Dermis microvascular lymphatic vessel endothelial cell (primary cell): ENCODE measurements around the gene TC2N. TPM values are rescaled to one million over a fixed set of nuclear protein-coding genes. Genes with fewer than 3 reads are reported as not detected.
A peak's percentile ranks its signal among the peaks of the same experiment; 100 is the strongest.
"Not testable (repeated sequence)": the region's sequence is repeated elsewhere in the genome, so short reads cannot be mapped to it uniquely, and the experiment has no call there.

Experiments used
- DNase-seq, 2 donors: peaks; one replicate each; pipeline versions ENCODE4 v3.0.0 to v3.0.0-alpha.2; 2010; ENCODE audit warnings: low read depth in 2 of 2
- total RNA-seq: library from RNA; depleted of rRNA; stranded (reverse); fragments of >200 nt; gene quantifications from 2 replicates; pipeline ENCODE4 v1.2.1, GENCODE V29; 2014

TC2N gene
- 7.4 and 40.0 TPM in 2 replicates for total RNA-seq

DNA sequence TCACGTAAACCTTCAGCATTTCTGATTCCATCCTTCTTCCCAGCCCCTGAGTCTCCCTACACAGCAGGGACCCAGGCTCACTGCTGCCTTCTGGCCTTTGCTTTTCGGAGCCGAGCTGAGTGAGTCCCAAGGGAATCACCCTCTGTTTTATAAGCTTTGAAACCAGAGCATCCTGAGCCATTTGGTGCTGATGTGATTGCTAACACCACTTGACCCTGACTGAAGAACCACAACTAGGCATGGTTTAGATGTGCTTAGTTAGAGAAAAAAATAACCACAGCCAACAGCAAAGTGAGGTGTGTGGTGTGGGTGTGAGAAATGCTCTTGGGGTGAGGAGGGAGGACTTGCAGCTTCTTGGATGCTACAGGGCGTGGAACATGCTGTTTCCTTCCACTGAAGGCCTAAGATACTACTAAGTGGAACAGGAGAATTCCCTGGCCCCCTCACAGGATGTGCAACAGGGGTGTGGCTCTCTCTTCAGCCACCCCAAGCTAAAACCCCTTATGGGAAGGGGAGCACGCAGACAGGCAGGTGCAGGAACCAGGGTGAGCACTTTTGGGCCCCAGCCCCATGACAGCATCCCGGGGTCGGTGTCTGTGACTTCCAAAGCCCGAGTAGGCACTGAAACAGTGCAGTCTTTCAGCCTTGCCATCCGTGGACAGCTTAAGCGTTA, at the start of gene TC2N:
Gene TC2N, minus strand, starts transcription at position 221 of the 673 bp plus-strand sequence. CDS start 53,767 bp downstream, outside the sequence.
- DNase-seq = no peak

GRCh38 chr14:91912035-91912434, 44.7 kb upstream of the TC2N start:
- no peak for DNase-seq

DNA sequence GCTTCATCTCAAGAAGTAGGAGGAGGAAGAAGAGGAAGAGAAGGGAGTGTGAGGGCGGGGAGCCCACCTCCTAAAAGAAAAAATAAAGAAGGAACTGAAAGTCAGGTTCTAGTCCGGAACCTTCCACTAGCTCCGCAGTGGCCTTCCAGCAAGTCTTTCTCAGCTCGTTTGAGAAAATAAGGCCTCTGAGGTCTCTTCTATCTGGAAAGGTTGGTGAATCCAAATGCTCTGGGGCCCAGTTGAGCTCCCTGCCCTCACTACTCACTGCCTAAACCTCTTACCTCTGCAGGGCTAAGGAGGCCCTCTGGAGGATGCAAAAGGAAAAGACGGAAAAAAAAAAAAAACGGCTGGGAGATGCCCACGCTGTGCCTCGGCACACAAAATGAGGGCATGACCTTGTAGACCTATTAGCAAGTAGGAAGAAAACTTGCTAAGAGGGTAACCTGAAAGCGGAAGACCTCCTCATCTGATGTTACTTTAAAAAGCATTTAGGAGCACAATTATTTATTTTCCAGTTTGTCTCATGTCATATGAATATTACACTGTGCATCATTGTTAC, 44.2 kb upstream of the TC2N start:
- DNase-seq = peak; percentile 53 to 55

- no peak for DNase-seq
Observed at GRCh38 chr14:91910196-91910595, 42.9 kb upstream of the TC2N start.

DNA sequence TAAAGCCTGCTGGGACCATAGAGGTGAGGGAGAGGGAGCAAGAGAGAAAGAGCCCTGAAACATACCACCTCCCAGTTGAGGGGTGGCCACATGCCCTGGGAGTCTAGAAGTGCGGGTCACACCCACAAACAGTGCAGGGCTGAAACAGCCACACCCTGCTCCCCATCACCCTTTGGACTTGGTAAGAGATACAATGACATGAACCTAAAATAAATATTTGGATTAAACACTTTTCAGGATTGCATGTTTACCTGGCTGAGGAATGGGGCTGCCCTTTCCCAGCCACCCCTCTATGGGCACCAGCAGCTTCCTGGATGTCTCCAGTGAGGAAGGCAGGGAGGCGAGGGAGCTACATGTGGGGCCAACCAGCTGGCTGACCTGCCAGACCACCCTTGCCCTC, 39.0 kb upstream of the TC2N start:
- no peak for DNase-seq

DNA sequence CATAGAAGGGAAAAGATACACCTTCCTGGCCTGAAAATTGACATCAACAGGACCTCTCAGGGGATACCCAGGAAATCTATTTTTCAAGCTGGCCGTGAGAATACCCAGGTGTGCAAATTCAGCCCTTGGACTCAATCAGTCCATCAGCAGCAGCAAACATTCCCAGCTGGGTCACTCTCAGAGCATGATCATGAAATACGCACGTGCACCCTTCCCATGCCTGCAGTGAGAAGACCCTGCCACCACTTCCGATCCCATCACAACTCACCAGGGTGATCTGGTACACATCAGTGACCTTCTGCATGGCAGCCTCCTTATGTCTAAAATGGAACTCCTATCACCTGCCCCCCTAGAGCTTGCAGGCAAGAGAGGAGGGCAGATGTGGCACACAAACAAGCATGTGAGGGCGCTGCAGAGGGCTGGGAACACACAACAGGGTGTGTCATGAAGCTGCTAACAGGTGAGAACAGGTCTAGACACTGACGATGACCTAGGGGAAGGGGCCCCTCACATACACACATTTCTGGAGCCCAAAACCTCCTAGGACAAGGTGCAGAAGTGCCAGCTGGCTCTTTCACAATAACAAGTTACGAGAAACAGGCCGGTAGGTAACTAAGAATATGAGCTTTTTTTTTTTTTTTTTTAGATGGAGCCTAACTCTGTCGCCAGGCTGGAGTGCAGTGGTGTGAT, 37.8 kb upstream of the TC2N start:
- no peak for DNase-seq

DNA sequence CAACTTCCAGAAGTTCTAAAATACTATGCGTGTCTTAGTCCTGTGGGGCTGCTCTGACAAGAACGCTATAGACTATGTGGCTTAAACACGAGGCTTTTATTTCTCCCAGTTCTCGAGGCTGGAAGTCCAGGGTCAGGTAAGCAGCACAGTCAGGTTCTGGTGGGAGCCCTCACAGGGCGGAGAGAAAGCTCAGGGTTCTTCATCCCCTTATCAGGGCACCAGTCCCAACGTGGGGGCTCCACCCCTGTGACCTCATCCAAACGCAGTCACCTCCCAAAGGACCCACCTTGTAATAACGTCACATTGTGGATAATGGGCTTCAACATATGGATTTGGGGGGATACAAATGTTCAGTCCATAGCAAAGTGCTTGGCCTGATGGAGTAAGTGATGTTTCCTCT, 37.1 kb upstream of the TC2N start:
- DNase-seq = no peak

- no peak for DNase-seq
Observed at GRCh38 chr14:91903070-91903469, 35.7 kb upstream of the TC2N start.

DNA sequence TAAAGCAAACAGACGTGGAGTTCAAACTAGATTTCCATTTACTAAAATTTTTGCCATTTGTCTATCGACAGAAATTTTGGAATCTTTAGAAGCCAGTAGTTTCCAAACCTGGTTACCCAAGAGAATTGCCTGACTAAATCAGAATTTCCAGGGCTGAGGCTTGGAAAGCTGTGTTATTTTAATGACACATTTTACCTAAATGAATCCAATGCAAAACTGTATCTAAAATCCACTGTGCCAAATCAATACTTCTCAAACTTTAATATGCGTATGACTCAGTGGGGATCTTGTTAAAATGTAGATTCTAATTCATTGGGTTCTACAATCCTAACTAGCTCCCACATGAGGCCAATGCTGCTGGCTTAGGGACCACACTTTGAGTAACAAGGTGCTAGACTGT, 35.0 kb upstream of the TC2N start:
- DNase-seq = no peak

DNA sequence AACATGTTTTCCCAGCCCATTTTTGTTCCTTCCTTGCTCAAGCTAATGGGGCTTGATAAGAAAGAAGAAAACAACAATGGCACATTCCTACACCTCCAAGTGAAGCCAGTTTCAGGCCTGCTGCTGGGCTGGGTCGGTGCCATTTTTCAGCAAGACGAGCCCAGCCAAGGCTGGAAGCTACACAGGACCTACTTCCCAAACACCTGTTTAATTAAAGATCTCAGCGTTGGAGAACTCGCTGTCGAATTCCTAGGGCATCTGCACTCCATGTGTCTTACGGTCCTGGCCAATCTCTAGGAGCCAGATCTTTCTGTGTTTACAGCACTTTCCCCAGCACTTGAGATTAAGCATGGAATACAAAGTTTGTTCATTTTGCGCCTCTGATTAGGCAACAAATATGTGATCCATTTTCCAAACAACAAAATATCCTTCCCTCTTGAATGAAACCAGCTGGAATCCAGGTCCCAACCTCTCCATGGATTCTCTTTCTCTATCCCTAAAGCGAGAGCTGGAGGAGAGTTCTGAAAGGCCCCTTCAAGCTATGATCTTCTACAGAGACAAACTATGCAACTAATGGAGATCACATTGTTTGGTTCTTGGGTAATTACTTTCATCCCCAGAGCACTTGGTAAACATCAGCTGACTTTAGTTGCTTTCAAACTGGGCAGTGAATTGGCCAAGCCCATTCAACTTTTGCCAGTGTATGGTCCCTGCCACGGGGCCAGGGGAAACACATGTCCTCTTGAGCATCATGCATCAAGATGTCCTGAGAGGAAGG, 34.3 kb upstream of the TC2N start:
- DNase-seq = no peak

DNA sequence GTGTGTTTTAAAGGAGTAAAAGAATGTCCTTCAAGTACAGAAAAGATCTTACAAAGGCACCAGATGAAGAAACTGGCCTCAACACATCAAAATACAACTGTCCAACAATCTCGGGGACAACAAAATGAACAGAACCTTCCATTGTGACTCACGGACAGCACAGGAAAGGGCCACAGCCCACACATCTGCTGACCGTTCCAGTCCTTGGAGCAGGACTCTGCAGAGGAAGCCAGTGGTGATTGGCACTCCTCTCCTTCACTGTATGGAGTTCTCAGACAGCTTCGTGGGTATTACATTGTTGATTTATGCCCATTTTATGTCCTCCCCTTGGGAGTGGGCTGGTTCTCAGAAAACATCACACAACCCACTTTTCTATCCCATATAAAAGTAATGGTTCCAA, 32.5 kb upstream of the TC2N start:
- DNase-seq = peak in 1 of 2 donors; percentile 12

DNA sequence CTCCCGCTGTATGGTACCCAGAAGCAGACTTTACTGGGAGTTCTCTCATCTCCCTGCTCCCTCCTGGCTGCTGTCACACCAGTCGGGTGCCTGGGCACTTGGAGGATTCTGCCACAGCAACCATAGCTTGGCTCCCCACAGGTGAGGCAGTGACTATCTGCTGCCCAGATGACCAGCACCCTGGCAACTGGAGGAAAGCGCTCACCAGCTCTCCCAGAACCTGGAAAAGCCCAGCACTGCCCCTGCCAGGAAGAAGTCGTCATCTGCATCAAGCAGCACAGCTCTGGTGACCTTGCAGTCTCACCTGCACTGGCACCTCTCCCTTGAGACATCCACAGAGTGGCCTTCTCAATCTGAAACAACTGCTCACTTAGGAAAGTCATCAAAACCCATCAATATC, 31.9 kb upstream of the TC2N start:
- no peak for DNase-seq

DNA sequence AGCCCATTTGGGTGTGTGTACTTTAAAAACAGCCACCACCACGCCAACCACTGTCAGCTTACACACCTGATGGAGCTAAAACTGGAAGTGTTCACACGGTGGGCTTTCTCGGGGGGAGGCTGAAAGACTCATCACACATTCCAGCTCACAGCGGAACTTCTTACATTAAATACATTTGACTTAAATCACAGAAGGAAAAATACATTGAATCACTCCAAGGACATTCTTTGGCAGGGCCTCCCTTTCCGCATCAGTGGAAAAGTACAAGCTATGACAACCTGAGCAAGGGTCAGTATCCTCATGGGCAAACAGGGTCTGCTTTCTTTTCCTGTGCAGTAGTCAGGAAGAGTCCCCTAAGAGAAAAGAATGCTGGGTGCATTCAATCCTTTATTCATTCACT, 31.0 kb upstream of the TC2N start:
- DNase-seq = no peak

DNA sequence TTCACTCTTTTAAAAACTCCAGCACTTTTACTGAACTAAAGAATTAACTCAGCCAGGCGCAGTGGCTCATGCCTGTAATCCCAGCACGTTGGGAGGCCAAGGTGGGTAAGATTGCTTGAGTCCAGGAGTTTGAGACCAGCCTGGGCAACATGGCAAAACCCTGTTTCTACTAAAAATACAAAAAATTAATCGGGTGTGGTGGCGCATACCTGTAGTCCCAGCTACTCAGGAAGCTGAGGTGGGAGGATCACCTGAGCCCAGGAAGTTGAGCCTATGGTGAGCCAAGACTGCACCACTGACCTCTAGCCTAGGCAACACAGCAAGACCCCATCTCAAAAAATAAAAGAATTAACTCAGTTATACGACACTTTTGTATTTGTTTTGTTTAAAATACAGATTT, 30.4 kb upstream of the TC2N start:
- DNase-seq = not testable (repeated sequence)

DNA sequence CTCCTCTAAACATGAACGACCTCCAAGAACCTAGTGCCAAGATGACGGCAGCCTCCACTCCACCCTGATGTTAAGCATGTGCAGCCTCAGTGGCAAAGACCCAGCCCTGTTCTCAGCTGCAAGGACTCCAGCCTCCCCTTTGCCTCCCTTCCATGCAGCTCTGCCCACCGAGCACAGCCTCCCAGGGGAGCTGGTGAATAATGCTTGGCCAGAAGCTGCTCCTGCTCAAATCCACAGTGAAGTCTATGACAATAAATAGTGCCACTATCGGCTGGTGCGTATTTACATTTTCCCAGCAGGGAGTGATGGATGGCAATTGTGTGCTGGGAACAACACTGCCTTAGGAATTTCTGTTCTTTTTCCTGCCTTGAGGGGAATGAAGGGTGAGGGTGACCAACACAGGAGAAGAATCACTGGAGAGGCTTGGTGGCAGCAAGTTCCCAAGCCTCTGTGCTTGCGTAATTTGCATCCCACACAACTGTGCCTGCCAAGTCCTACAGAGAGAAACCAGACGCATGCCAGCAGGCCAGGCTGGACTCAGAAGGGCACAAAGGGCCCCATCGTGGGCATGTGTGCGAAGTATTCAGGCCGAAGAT, 29.9 kb upstream of the TC2N start:
- no peak for DNase-seq

- DNase-seq = no peak
Observed at GRCh38 chr14:91896419-91896818, 29.1 kb upstream of the TC2N start.

DNA sequence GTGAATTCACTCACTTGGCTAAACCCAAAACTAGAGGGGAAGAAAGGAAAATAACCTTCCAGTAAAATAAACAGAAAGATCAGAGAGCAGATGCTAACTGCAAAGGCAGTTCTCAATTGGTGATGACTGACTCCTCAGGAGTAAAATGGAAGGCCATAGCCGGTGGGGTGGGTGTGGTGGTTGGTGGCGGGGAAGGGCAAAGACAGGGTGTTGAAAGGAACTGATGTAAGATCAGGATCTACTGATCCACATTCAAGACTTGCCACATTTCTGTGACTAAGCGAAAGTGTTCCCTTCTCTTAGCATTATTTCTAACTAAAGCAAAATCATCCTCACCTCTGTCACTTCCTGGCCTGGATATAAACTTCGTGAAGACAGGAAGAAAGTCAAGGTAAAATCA, 26.3 kb upstream of the TC2N start:
- DNase-seq = no peak

GRCh38 chr14:91893007-91893406, 25.7 kb upstream of the TC2N start:
- peak in 1 of 2 donors; percentile 17 for DNase-seq

- DNase-seq = no peak
Observed at GRCh38 chr14:91891721-91892220, 24.4 kb upstream of the TC2N start.

- DNase-seq = no peak
Observed at GRCh38 chr14:91891101-91891500, 23.8 kb upstream of the TC2N start.

- no peak for DNase-seq
Observed at GRCh38 chr14:91890291-91890749, 23.0 kb upstream of the TC2N start.
